GM12891 (cell line): Measurements from ENCODE around the gene DACH1.

ENCODE experiments used
- POLR2A ChIP-seq: IDR thresholded peaks from 2 replicates; pipeline ENCODE4 v1.6.1; 2011; ENCODE audit warnings: low read depth, low read length, control low read depth
- POLR2AphosphoS5 ChIP-seq: IDR thresholded peaks from 2 replicates; pipeline ENCODE4 v1.6.1; 2011; ENCODE audit warnings: low read depth, low read length, control low read depth

DNA sequence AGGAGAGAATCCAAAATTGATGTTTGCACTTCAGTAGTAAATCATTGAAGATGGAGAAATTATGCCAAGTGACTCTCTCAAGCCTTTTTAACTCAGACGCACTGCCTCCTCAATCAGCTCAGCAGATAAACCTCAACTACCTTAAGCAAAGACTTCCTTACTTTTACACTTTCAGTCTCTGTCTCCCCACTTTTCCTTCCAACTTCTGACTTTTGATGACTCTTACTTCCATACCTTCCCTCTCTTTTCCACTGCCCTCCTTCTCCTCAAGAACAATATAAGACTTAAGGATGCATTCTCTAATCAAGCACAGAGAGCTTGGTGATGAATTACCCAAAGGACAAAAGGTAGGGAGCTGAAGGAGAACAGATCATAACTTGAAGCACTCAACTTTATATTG, 4.8 kb upstream of the DACH1 start:
- TF ChIP-seq POLR2A (no peak), POLR2AphosphoS5 (no peak)
